GM18861 (cell line): ENCODE results near the gene C6orf132.

ENCODE experiments used
- ATAC-seq: cut with Tn5 transposase; IDR thresholded peaks from one replicate; pipeline ENCODE4 v1.9.1; 2021; ENCODE audit not compliant: unreplicated experiment

C6orf132 gene

GRCh38 chr6:42105709-42106108, 36.7 kb downstream of the C6orf132 start:
- no peak for ATAC-seq

- no peak for ATAC-seq
Measured at GRCh38 chr6:42105156-42105648, 37.2 kb downstream of the C6orf132 start.

GRCh38 chr6:42104804-42105125, 37.7 kb downstream of the C6orf132 start:
- no peak for ATAC-seq

GRCh38 chr6:42104095-42104803, 38.2 kb downstream of the C6orf132 start:
- no peak for ATAC-seq

GRCh38 chr6:42103753-42104094, 38.7 kb downstream of the C6orf132 start:
- ATAC-seq = no peak

GRCh38 chr6:42103216-42103615, 39.2 kb downstream of the C6orf132 start:
- ATAC-seq = no peak

GRCh38 chr6:42101186-42101657, 41.2 kb downstream of the C6orf132 start:
- no peak for ATAC-seq

GRCh38 chr6:42100029-42100901, 42.2 kb downstream of the C6orf132 start:
- no peak for ATAC-seq

- no peak for ATAC-seq
Measured at GRCh38 chr6:42099340-42100028, 42.9 kb downstream of the C6orf132 start.

- no peak for ATAC-seq
Measured at GRCh38 chr6:42095776-42096541, 46.5 kb downstream of the C6orf132 start.

- no peak for ATAC-seq
Measured at GRCh38 chr6:42095094-42095493, 47.3 kb downstream of the C6orf132 start.

GRCh38 chr6:42093582-42094329, 48.7 kb downstream of the C6orf132 start:
- no peak for ATAC-seq

GRCh38 chr6:42091718-42092023, 50.7 kb downstream of the C6orf132 start:
- ATAC-seq = no peak

GRCh38 chr6:42090819-42091717, 51.4 kb downstream of the C6orf132 start:
- no peak for ATAC-seq

- ATAC-seq = no peak
Measured at GRCh38 chr6:42088101-42088591, 54.3 kb downstream of the C6orf132 start.

GRCh38 chr6:42086046-42087035, 56.1 kb downstream of the C6orf132 start:
- no peak for ATAC-seq

- no peak for ATAC-seq
Measured at GRCh38 chr6:42084889-42085288, 57.5 kb downstream of the C6orf132 start.

- ATAC-seq = no peak
Measured at GRCh38 chr6:42083530-42083929, 58.9 kb downstream of the C6orf132 start.
